HCT116 (cell line): ENCODE measurements around the gene CTCFL.

Experiments
- ATF3 ChIP-seq: IDR thresholded peaks from 2 replicates; pipeline ENCODE4 v1.6.1; 2012
- CBX3 ChIP-seq: IDR thresholded peaks from 2 replicates; pipeline ENCODE4 v1.6.1; 2012; ENCODE audit warnings: low read depth
- CTCF ChIP-seq, 3 experiments: fragments of 200-600 bp in 1 of 3; sonication (generic) in 1 of 3; IDR thresholded peaks in 2 of 3; conservative IDR thresholded peaks in 1 of 3; 2 replicates each; pipeline ENCODE4 v1.5.1; 2012 to 2017; ENCODE audit warnings: low read depth in 2 of 3, low read length in 2 of 3, antibody characterized with exemption in 1 of 3, borderline replicate concordance in 1 of 3, control low read depth in 1 of 3, mild to moderate bottlenecking in 1 of 3, mixed read lengths in 1 of 3, mixed run types in 1 of 3, moderate library complexity in 1 of 3; ENCODE audit not compliant: insufficient read depth in 1 of 3
- EGR1 ChIP-seq: IDR thresholded peaks from 2 replicates; pipeline ENCODE4 v1.6.1; 2012; ENCODE audit warnings: low read depth
- EZH2 ChIP-seq: fragments of 200-600 bp; sonication (generic); IDR thresholded peaks from 2 replicates; pipeline ENCODE4 v1.6.1; 2017; ENCODE audit warnings: antibody characterized with exemption, mixed run types
- EZH2phosphoT487 ChIP-seq: fragments of 200-600 bp; IDR thresholded peaks from 2 replicates; pipeline ENCODE4 v1.6.1; 2018; ENCODE audit warnings: antibody characterized with exemption, borderline replicate concordance
- MAX ChIP-seq: IDR thresholded peaks from 2 replicates; pipeline ENCODE4 v1.6.1; 2012
- POLR2A ChIP-seq: IDR thresholded peaks from 2 replicates; pipeline ENCODE4 v1.7.0; 2011; ENCODE audit warnings: borderline replicate concordance; ENCODE audit not compliant: insufficient read depth, insufficient read length; ENCODE audit errors: extremely low read depth
- SIN3A ChIP-seq: IDR thresholded peaks from 2 replicates; pipeline ENCODE4 v1.6.1; 2012; ENCODE audit warnings: low read depth
- SP1 ChIP-seq: IDR thresholded peaks from 2 replicates; pipeline ENCODE4 v1.6.1; 2012; ENCODE audit warnings: low read depth
- TCF7L2 ChIP-seq: IDR thresholded peaks from 2 replicates; pipeline ENCODE4 v1.7.0; 2011; ENCODE audit warnings: borderline replicate concordance, inconsistent platforms; ENCODE audit not compliant: insufficient read depth, insufficient read length; ENCODE audit errors: extremely low read depth

- peak; percentile 46 to 83 (median 49) for TF ChIP-seq CTCF (IDR thresholded peaks at IDR 0.05 in 2 of 3, conservative IDR thresholded peaks at IDR 0.05 in 1 of 3; ENCODE audit: borderline replicate concordance in 1 of 3, insufficient read depth in 1 of 3, low read depth in 2 of 3, low read length in 2 of 3)
- no peak for TF ChIP-seq TCF7L2
- TF ChIP-seq EZH2phosphoT487: no peak
- no peak for TF ChIP-seq POLR2A
- no peak for TF ChIP-seq EZH2
- no peak for TF ChIP-seq MAX
- no peak for TF ChIP-seq SIN3A
- TF ChIP-seq CBX3: no peak
- TF ChIP-seq ATF3: no peak
- no peak for TF ChIP-seq EGR1
- no peak for TF ChIP-seq SP1
These were observed 1.3 kb upstream of the CTCFL start for GRCh38 chr20:57526087-57526884.
